Measurements from ENCODE around the gene DCLK2.

GRCh38 chr4:150136036-150136435, 57.8 kb downstream of the DCLK2 start:
- TF ChIP-seq CTCF (IDR thresholded peaks at IDR 0.05; ENCODE audit: poor library complexity, severe bottlenecking) (no peak), POLR2AphosphoS5 (IDR thresholded peaks at IDR 0.05) (no peak), EP300 (conservative IDR thresholded peaks at IDR 0.05; ENCODE audit: poor library complexity, severe bottlenecking) (no peak), TAF1 (IDR thresholded peaks at IDR 0.05; ENCODE audit: low read depth) (no peak), EZH2 (IDR thresholded peaks at IDR 0.05; ENCODE audit: borderline replicate concordance, insufficient read depth, low read length, poor library complexity, severe bottlenecking) (no peak), MXI1 (conservative IDR thresholded peaks at IDR 0.05; ENCODE audit: poor library complexity, severe bottlenecking) (no peak)
